HepG2 (cell line): ENCODE measurements around the gene POLN. TPM values are rescaled to one million over a fixed set of nuclear protein-coding genes. Genes with fewer than 3 reads are reported as not detected.

ENCODE experiments used
- CEBPZ ChIP-seq: IDR thresholded peaks from 2 replicates; pipeline ENCODE4 v1.6.1; 2012; ENCODE audit warnings: low read length, improper control_type of control experiment
- MIER3 ChIP-seq: IDR thresholded peaks from 2 replicates; pipeline ENCODE4 v1.6.1; 2016; ENCODE audit warnings: missing compliant biosample characterization, borderline replicate concordance
- NCOA5 ChIP-seq: sonication (generic); formaldehyde crosslinking; IDR thresholded peaks from 2 replicates; pipeline ENCODE4 v1.4.0; 2020; ENCODE audit warnings: missing genetic modification reagents
- ZBTB38 ChIP-seq: sonication (generic); formaldehyde crosslinking; IDR thresholded peaks from 2 replicates; pipeline ENCODE4 v1.5.1; 2020; ENCODE audit warnings: mild to moderate bottlenecking, missing genetic modification reagents
- ZBTB4 ChIP-seq: sonication (generic); formaldehyde crosslinking; IDR thresholded peaks from 2 replicates; pipeline ENCODE4 v1.4.0; 2020; ENCODE audit warnings: missing genetic modification reagents, mild to moderate bottlenecking, borderline replicate concordance
- ZKSCAN8 ChIP-seq: IDR thresholded peaks from 2 replicates; pipeline ENCODE4 v1.6.1; 2016; ENCODE audit warnings: borderline replicate concordance, missing genetic modification reagents, missing compliant biosample characterization
- ZNF30 ChIP-seq: sonication (generic); formaldehyde crosslinking; IDR thresholded peaks from 2 replicates; pipeline ENCODE4 v1.5.0; 2020; ENCODE audit warnings: mild to moderate bottlenecking, missing genetic modification reagents
- ZNF577 ChIP-seq: sonication (generic); formaldehyde crosslinking; IDR thresholded peaks from 2 replicates; pipeline ENCODE4 v1.4.0; 2020; ENCODE audit warnings: mild to moderate bottlenecking, low read depth, missing genetic modification reagents, borderline replicate concordance
- ZNF841 ChIP-seq: sonication (generic); formaldehyde crosslinking; IDR thresholded peaks from 2 replicates; pipeline ENCODE4 v1.8.1; 2023; ENCODE audit warnings: missing genetic modification reagents, borderline replicate concordance
- polyA plus RNA-seq, 8 experiments: library from polyadenylated mRNA; depleted of rRNA in 3 of 8; stranded (reverse) in 7 of 8; unstranded in 1 of 8; fragments of >200 nt; fragmentation: Illumina TruSeq in 4 of 8; extraction: Trizol in 4 of 8; gene quantifications; 2 replicates each; pipeline versions ENCODE4 v1.2.1 to v1.2.3, GENCODE V29; 2011 to 2016; ENCODE audit warnings: low read depth in 4 of 8, missing spikeins in 1 of 8, mixed read lengths in 1 of 8; ENCODE audit not compliant: insufficient read depth in 1 of 8
- total RNA-seq, 5 experiments: library from RNA; depleted of rRNA; stranded (reverse); fragments of >200 nt; fragmentation: Illumina TruSeq; extraction: Trizol; gene quantifications; 2 replicates each; pipeline ENCODE4 v1.2.3, GENCODE V29; 2016; ENCODE audit warnings: low read depth in 1 of 5
- TF ChIP-seq, protein P1 (sequence below), 2 experiments: sonication (generic) in 1 of 2; formaldehyde crosslinking in 1 of 2; IDR thresholded peaks; 2 replicates each; pipeline versions ENCODE4 v1.6.1 to v1.9.0; 2014 to 2022; ENCODE audit warnings: antibody characterized with exemption in 1 of 2, borderline replicate concordance in 1 of 2, inconsistent platforms in 1 of 2, low read depth in 1 of 2, missing genetic modification reagents in 1 of 2
- TF ChIP-seq, protein P2 (sequence below): sonication (generic); formaldehyde crosslinking; IDR thresholded peaks from 2 replicates; pipeline ENCODE4 v1.5.0; 2020; ENCODE audit warnings: mild to moderate bottlenecking, missing genetic modification reagents, moderate library complexity
- TF ChIP-seq, protein P3 (sequence below): conservative IDR thresholded peaks from 2 replicates; pipeline ENCODE4 v1.6.1; 2018; ENCODE audit warnings: missing genetic modification reagents

The POLN gene
- total and polyA plus RNA-seq, 2 of the 13 experiments (the other 11 are each of a cell fraction or from before 2014, with no cell fraction given): 0.93 to 1.5 TPM

DNA sequence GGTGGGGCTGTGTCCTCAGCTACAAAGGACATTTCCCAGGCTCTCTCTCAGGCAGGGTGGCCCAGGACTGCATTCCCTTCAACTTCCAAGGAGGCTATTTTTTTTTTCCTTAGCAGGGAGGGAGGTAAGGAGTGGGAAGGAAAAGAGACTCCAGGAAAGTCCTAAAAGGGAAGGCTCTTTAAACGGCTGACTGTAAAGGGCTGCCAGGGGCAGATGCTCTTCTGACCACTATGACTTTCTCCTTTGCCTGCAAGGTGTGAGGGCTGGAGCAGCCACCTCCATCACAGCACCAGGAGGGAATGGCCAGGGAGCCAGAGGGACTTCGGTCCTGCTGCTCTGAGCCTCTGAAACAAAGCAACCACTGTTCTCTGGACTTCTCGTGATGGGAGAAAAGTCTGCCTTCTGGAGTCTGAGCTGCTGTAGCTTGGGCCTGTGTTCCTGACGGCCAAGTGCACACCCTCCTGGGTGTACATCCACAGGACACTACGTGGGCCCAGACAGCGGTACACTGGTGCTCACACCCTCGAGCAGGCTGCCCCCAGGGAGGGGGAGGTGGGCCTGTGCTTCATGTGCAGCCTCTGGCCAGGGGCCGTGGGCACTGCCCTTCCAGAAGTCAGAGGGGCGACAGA, 164.9 kb downstream of the POLN start (continued):
- TF ChIP-seq ZBTB4 (CRISPR knock-in tag) (no peak), ZNF30 (CRISPR knock-in tag) (no peak), ZNF577 (CRISPR knock-in tag) (no peak), ZKSCAN8 (no peak), CEBPZ (no peak), ZNF841 (no peak), MIER3 (no peak), ZBTB38 (CRISPR knock-in tag) (no peak), NCOA5 (CRISPR knock-in tag) (no peak)
- TF ChIP-seq, protein P1, sequence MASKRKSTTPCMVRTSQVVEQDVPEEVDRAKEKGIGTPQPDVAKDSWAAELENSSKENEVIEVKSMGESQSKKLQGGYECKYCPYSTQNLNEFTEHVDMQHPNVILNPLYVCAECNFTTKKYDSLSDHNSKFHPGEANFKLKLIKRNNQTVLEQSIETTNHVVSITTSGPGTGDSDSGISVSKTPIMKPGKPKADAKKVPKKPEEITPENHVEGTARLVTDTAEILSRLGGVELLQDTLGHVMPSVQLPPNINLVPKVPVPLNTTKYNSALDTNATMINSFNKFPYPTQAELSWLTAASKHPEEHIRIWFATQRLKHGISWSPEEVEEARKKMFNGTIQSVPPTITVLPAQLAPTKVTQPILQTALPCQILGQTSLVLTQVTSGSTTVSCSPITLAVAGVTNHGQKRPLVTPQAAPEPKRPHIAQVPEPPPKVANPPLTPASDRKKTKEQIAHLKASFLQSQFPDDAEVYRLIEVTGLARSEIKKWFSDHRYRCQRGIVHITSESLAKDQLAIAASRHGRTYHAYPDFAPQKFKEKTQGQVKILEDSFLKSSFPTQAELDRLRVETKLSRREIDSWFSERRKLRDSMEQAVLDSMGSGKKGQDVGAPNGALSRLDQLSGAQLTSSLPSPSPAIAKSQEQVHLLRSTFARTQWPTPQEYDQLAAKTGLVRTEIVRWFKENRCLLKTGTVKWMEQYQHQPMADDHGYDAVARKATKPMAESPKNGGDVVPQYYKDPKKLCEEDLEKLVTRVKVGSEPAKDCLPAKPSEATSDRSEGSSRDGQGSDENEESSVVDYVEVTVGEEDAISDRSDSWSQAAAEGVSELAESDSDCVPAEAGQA (IDR thresholded peaks at IDR 0.05; ENCODE audit: low read depth): no peak
- TF ChIP-seq, protein P1 (CRISPR knock-in tag; IDR thresholded peaks at IDR 0.05; ENCODE audit: borderline replicate concordance): 0 out of 2 replicates have a peak, but pooled peaks have one; percentile 41
- TF ChIP-seq, protein P2, sequence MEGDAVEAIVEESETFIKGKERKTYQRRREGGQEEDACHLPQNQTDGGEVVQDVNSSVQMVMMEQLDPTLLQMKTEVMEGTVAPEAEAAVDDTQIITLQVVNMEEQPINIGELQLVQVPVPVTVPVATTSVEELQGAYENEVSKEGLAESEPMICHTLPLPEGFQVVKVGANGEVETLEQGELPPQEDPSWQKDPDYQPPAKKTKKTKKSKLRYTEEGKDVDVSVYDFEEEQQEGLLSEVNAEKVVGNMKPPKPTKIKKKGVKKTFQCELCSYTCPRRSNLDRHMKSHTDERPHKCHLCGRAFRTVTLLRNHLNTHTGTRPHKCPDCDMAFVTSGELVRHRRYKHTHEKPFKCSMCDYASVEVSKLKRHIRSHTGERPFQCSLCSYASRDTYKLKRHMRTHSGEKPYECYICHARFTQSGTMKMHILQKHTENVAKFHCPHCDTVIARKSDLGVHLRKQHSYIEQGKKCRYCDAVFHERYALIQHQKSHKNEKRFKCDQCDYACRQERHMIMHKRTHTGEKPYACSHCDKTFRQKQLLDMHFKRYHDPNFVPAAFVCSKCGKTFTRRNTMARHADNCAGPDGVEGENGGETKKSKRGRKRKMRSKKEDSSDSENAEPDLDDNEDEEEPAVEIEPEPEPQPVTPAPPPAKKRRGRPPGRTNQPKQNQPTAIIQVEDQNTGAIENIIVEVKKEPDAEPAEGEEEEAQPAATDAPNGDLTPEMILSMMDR (CRISPR knock-in tag): peak; percentile 44
- TF ChIP-seq, protein P3, sequence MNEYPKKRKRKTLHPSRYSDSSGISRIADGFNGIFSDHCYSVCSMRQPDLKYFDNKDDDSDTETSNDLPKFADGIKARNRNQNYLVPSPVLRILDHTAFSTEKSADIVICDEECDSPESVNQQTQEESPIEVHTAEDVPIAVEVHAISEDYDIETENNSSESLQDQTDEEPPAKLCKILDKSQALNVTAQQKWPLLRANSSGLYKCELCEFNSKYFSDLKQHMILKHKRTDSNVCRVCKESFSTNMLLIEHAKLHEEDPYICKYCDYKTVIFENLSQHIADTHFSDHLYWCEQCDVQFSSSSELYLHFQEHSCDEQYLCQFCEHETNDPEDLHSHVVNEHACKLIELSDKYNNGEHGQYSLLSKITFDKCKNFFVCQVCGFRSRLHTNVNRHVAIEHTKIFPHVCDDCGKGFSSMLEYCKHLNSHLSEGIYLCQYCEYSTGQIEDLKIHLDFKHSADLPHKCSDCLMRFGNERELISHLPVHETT: no peak
